H1 (cell line): ENCODE results near the gene USP37. TPM values are rescaled to one million over a fixed set of nuclear protein-coding genes. Genes with fewer than 3 reads are reported as not detected.

Experiments
- CTCF ChIA-PET: fragments of 300-600 bp; sonication (Branson Sonifier 250); formaldehyde crosslinking; loops from one replicate; lab custom pipeline; 2021; ENCODE audit not compliant: partially characterized antibody; lab: Charles Lee
- POLR2A ChIA-PET: fragments of 300-600 bp; sonication (Branson Sonifier 250); formaldehyde crosslinking; loops from one replicate; lab custom pipeline; 2021; ENCODE audit warnings: inconsistent platforms; ENCODE audit not compliant: partially characterized antibody; lab: Charles Lee
- DNase-seq, 2 experiments: peaks; one replicate each; pipeline versions ENCODE4 v3.0.0 to v3.0.0-alpha.2; 2010 to 2022; ENCODE audit warnings: low spot score in 2 of 2, low read depth in 1 of 2, mixed read lengths in 1 of 2
- FAIRE-seq: peaks from 2 replicates; lab custom pipeline; 2011; peaks lifted over from hg19 to GRCh38; lab: Jason Lieb, UNC
- H2AFZ ChIP-seq: 2 replicates; pipeline ENCODE4 v1.8.1; 2012; ENCODE audit warnings: low read length, inconsistent platforms
- H2AK5ac ChIP-seq: 2 replicates; pipeline ENCODE4 v1.6.1; 2013; ENCODE audit warnings: low read depth, low read length
- H2BK120ac ChIP-seq: replicated peaks from 2 replicates; pipeline ENCODE3; 2013; ENCODE audit warnings: low read depth, low read length, inconsistent platforms
- H2BK12ac ChIP-seq: 2 replicates; pipeline ENCODE4 v1.6.1; 2013; ENCODE audit warnings: low read depth, low read length
- H2BK15ac ChIP-seq: 2 replicates; pipeline ENCODE4 v1.6.1; 2013; ENCODE audit warnings: low read length
- H2BK20ac ChIP-seq: 2 replicates; pipeline ENCODE4 v1.6.1; 2013; ENCODE audit warnings: low read length
- H2BK5ac ChIP-seq: 2 replicates; pipeline ENCODE4 v1.6.1; 2013; ENCODE audit warnings: low read depth, low read length
- H3K14ac ChIP-seq: 2 replicates; pipeline ENCODE4 v1.6.1; 2013; ENCODE audit warnings: inconsistent platforms; ENCODE audit not compliant: insufficient read length
- H3K18ac ChIP-seq: 2 replicates; pipeline ENCODE4 v1.6.1; 2013; ENCODE audit warnings: low read length; ENCODE audit errors: extremely low read depth
- H3K23ac ChIP-seq: 2 replicates; pipeline ENCODE4 v1.6.1; 2013; ENCODE audit warnings: inconsistent platforms; ENCODE audit not compliant: insufficient read length
- H3K23me2 ChIP-seq: 2 replicates; pipeline ENCODE4 v1.6.1; 2013; ENCODE audit warnings: low read depth, low read length
- H3K27ac ChIP-seq: 2 replicates; pipeline ENCODE4 v1.6.1; 2011; ENCODE audit warnings: low read depth, low read length, inconsistent platforms
- H3K27me3 ChIP-seq, 4 experiments: replicated peaks in 1 of 4; 1 replicate in 1 of 4; 2 replicates in 3 of 4; pipeline versions ENCODE4 v1.6.1 to v1.8.1; 2011 to 2013; ENCODE audit warnings: low read length in 3 of 4, mild to moderate bottlenecking in 3 of 4, inconsistent platforms in 2 of 4, mixed read lengths in 2 of 4, moderate library complexity in 1 of 4; ENCODE audit not compliant: control insufficient read depth in 3 of 4, insufficient read depth in 3 of 4; ENCODE audit errors: extremely low read depth in 1 of 4
- H3K36me3 ChIP-seq, 4 experiments: 2 replicates each; pipeline versions ENCODE4 v1.6.1 to v1.8.1; 2011 to 2013; ENCODE audit warnings: mild to moderate bottlenecking in 4 of 4, low read length in 3 of 4, moderate library complexity in 2 of 4, control low read depth in 1 of 4, inconsistent platforms in 1 of 4; ENCODE audit not compliant: insufficient read depth in 4 of 4, control insufficient read depth in 2 of 4
- H3K4ac ChIP-seq: replicated peaks from 2 replicates; pipeline ENCODE3; 2013; ENCODE audit warnings: low read length, low read depth, mixed read lengths, inconsistent platforms; ENCODE audit not compliant: insufficient read length
- H3K4me1 ChIP-seq, 4 experiments: replicated peaks in 1 of 4; 1 replicate in 1 of 4; 2 replicates in 3 of 4; pipeline versions ENCODE4 v1.6.1 to v1.8.1; 2011 to 2013; ENCODE audit warnings: low read length in 3 of 4, inconsistent platforms in 2 of 4, mixed read lengths in 1 of 4; ENCODE audit not compliant: insufficient read depth in 4 of 4, control insufficient read depth in 3 of 4
- H3K4me2 ChIP-seq, 2 experiments: 2 replicates each; pipeline versions ENCODE4 v1.6.1 to v1.8.1; 2011 to 2013; ENCODE audit warnings: low read depth in 2 of 2, low read length in 2 of 2, control low read depth in 1 of 2, inconsistent platforms in 1 of 2, mild to moderate bottlenecking in 1 of 2; ENCODE audit not compliant: insufficient read depth in 1 of 2
- H3K4me3 ChIP-seq, 4 experiments: fragments of 200-600, 300-600 bp in 1 of 4; sonication (generic), shearing (Covaris generic), sonication (Bioruptor Twin) in 1 of 4; 2 replicates each; pipeline versions ENCODE4 v1.5.1 to v1.8.1; 2011 to 2016; ENCODE audit warnings: low read length in 4 of 4, low read depth in 3 of 4, control low read depth in 2 of 4, inconsistent platforms in 2 of 4, mild to moderate bottlenecking in 2 of 4, mixed read lengths in 1 of 4, moderate library complexity in 1 of 4; ENCODE audit not compliant: insufficient read depth in 2 of 4; ENCODE audit errors: extremely low read depth in 1 of 4
- H3K56ac ChIP-seq: replicated peaks from 2 replicates; pipeline ENCODE3; 2013; ENCODE audit warnings: low read depth, mild to moderate bottlenecking, mixed read lengths, low read length, inconsistent platforms; ENCODE audit not compliant: insufficient read length
- H3K79me1 ChIP-seq: 2 replicates; pipeline ENCODE4 v1.6.1; 2013; ENCODE audit warnings: low read depth, low read length, control low read depth
- H3K79me2 ChIP-seq, 2 experiments: 2 replicates each; pipeline versions ENCODE4 v1.6.1 to v1.8.1; 2012 to 2013; ENCODE audit warnings: low read length in 2 of 2, mild to moderate bottlenecking in 2 of 2, inconsistent platforms in 1 of 2; ENCODE audit not compliant: insufficient read depth in 2 of 2, control insufficient read depth in 1 of 2
- H3K9ac ChIP-seq, 4 experiments: replicated peaks in 1 of 4; 1 replicate in 1 of 4; 2 replicates in 3 of 4; pipeline versions ENCODE4 v1.6.1 to v1.8.1; 2011 to 2013; ENCODE audit warnings: low read depth in 3 of 4, low read length in 3 of 4, control low read depth in 2 of 4, mild to moderate bottlenecking in 2 of 4, moderate library complexity in 2 of 4, inconsistent platforms in 1 of 4; ENCODE audit errors: extremely low read depth in 1 of 4
- H3K9me3 ChIP-seq, 2 experiments: 2 replicates each; pipeline versions ENCODE4 v1.6.1 to v1.8.1; 2012 to 2013; ENCODE audit warnings: mild to moderate bottlenecking in 2 of 2, moderate library complexity in 2 of 2, control low read depth in 1 of 2, inconsistent platforms in 1 of 2, low read depth in 1 of 2, low read length in 1 of 2, mixed read lengths in 1 of 2; ENCODE audit not compliant: insufficient read depth in 2 of 2
- H4K20me1 ChIP-seq, 2 experiments: replicated peaks in 1 of 2; 2 replicates each; pipeline versions ENCODE3 to v1.8.1; 2011 to 2013; ENCODE audit warnings: inconsistent platforms in 2 of 2, low read length in 2 of 2, mild to moderate bottlenecking in 1 of 2; ENCODE audit not compliant: insufficient read depth in 2 of 2, control insufficient read depth in 1 of 2
- H4K5ac ChIP-seq: 2 replicates; pipeline ENCODE4 v1.6.1; 2013; ENCODE audit warnings: low read length, low read depth, mixed read lengths, inconsistent platforms; ENCODE audit not compliant: insufficient read length
- H4K8ac ChIP-seq: 2 replicates; pipeline ENCODE4 v1.8.0; 2013; ENCODE audit warnings: mild to moderate bottlenecking, moderate library complexity, low read length, inconsistent platforms; ENCODE audit not compliant: insufficient read depth; ENCODE audit errors: extremely low read depth
- H4K91ac ChIP-seq: replicated peaks from 2 replicates; pipeline ENCODE3; 2013; ENCODE audit warnings: low read length, mixed read lengths, inconsistent platforms; ENCODE audit not compliant: insufficient read length
- CHD1 ChIP-seq: IDR thresholded peaks from 2 replicates; pipeline ENCODE4 v1.6.1; 2012; ENCODE audit warnings: low read depth, low read length, improper control_type of control experiment
- MAFK ChIP-seq: IDR thresholded peaks from 2 replicates; pipeline ENCODE4 v1.6.1; 2012; ENCODE audit warnings: low read depth, mild to moderate bottlenecking, improper control_type of control experiment, low read length
- POLR2A ChIP-seq, 2 experiments: IDR thresholded peaks; 1 replicate in 1 of 2; 2 replicates in 1 of 2; pipeline ENCODE4 v1.6.1; 2011; ENCODE audit warnings: low read depth in 2 of 2, low read length in 2 of 2, mild to moderate bottlenecking in 2 of 2; ENCODE audit errors: control extremely low read depth in 1 of 2
- RAD21 ChIP-seq, 2 experiments: IDR thresholded peaks in 1 of 2; conservative IDR thresholded peaks in 1 of 2; 2 replicates each; pipeline ENCODE4 v1.6.1; 2011; ENCODE audit warnings: low read depth in 2 of 2, low read length in 2 of 2, improper control_type of control experiment in 1 of 2, inconsistent platforms in 1 of 2, mild to moderate bottlenecking in 1 of 2, moderate library complexity in 1 of 2
- RNF2 ChIP-seq: fragments of 200-900, 300-1000 bp; sonication (generic); IDR thresholded peaks from 2 replicates; pipeline ENCODE4 v1.7.1; 2016; ENCODE audit warnings: borderline replicate concordance, low read depth, mild to moderate bottlenecking, antibody characterized with exemption, low read length; ENCODE audit not compliant: poor library complexity, severe bottlenecking; ENCODE audit errors: missing control alignments
- SAP30 ChIP-seq: fragments of 300-600 bp; sonication (generic); IDR thresholded peaks from 2 replicates; pipeline ENCODE4 v1.7.1; 2012; ENCODE audit warnings: low read length, moderate library complexity, mild to moderate bottlenecking, inconsistent platforms; ENCODE audit not compliant: insufficient read depth, insufficient replicate concordance
- TAF1 ChIP-seq: IDR thresholded peaks from 2 replicates; pipeline ENCODE4 v1.6.1; 2011; ENCODE audit warnings: mild to moderate bottlenecking, low read depth, low read length
- TBP ChIP-seq: IDR thresholded peaks from 2 replicates; pipeline ENCODE4 v1.6.1; 2011; ENCODE audit warnings: low read depth, low read length, improper control_type of control experiment
- TCF12 ChIP-seq: IDR thresholded peaks from 2 replicates; pipeline ENCODE4 v1.6.1; 2011; ENCODE audit warnings: low read depth, mild to moderate bottlenecking, low read length
- WGBS, 2 experiments: shearing (Covaris generic) in 1 of 2; methylation state at CpG; one replicate each; pipeline versions ENCODE4 v1.1.6 to v1.1.7; 2013 to 2015; ENCODE audit warnings: low lambda C conversion rate in 2 of 2, mixed read lengths in 2 of 2, inconsistent platforms in 1 of 2, low coverage in 1 of 2, missing lambda C conversion rate in 1 of 2; ENCODE audit not compliant: insufficient replicate concordance in 2 of 2, insufficient coverage in 1 of 2, insufficient read length in 1 of 2; ENCODE audit errors: extremely low coverage in 1 of 2, missing lambda C conversion rate in 1 of 2; 5-methylcytosine and 5-hydroxymethylcytosine counted together
- polyA plus RNA-seq, 7 experiments: library from polyadenylated mRNA; depleted of rRNA in 3 of 7; stranded (reverse) in 5 of 7; unstranded in 2 of 7; fragments of >200 nt in 5 of 7; fragments of 200-250 nt in 2 of 7; gene quantifications; 1 replicate in 5 of 7; 2 replicates in 1 of 7; 4 replicates in 1 of 7; pipeline versions ENCODE4 v1.2.1 to v1.2.3, GENCODE V29; 2011 to 2013; ENCODE audit warnings: missing spikeins in 2 of 7, mixed read lengths in 2 of 7
- total RNA-seq: library from RNA; stranded (reverse); fragmentation: NEBNext Ultra II Directional; extraction: Animal tissue kit (Norgen Biotek cat#: 25700); gene quantifications from 2 replicates; pipeline ENCODE4 v1.2.1, GENCODE V29; 2021

Gene USP37
- total and polyA plus RNA-seq, 2 of the 8 experiments (the other 6 are each of a cell fraction or from before 2014, with no cell fraction given): 3.8 to 29.1 TPM

- H3K27me3 ChIP-seq: no peaks in the 10 kb centered on the region
- H3K18ac ChIP-seq: no peak overlapping the region
- H3K36me3 ChIP-seq: peaks cover 17 to 55% (median 28%) of the 10 kb centered on the region in 4 experiments
- ChIA-PET CTCF (no interaction called here), POLR2A (no interaction called here)
- H3K4me1 ChIP-seq: no peaks in the 10 kb centered on the region
- H4K8ac ChIP-seq: no peak overlapping the region
- H3K79me1 ChIP-seq: no peaks in the 10 kb centered on the region
- DNase-seq (no peak), FAIRE-seq (no peak)
- H3K79me2 ChIP-seq: no peaks in the 10 kb centered on the region
- no peak overlapping the region for H2BK120ac ChIP-seq
- no peak overlapping the region for H3K27ac ChIP-seq
- H3K4me2 ChIP-seq: no peak overlapping the region
- no peak overlapping the region for H2AK5ac ChIP-seq
- H2BK20ac ChIP-seq: no peak overlapping the region
- H2BK15ac ChIP-seq: no peak overlapping the region
- H4K5ac ChIP-seq: no peak overlapping the region
- 94% methylated on average over 2 of the region's 2 CpGs; no CpG with 5 or more reads in 1 of the 2 experiments for WGBS, 2 experiments
- no peak overlapping the region for H3K56ac ChIP-seq
- no peak overlapping the region for H3K9ac ChIP-seq
- no peak overlapping the region for H3K4me3 ChIP-seq
- no peaks in the 10 kb centered on the region for H4K20me1 ChIP-seq
- H2BK12ac ChIP-seq: no peak overlapping the region
- H2BK5ac ChIP-seq: no peak overlapping the region
- H3K4ac ChIP-seq: no peak overlapping the region
- H4K91ac ChIP-seq: no peak overlapping the region
- H3K14ac ChIP-seq: no peak overlapping the region
- no peak overlapping the region for H3K23ac ChIP-seq
- no peak overlapping the region for H2AFZ ChIP-seq
- no peaks in the 10 kb centered on the region for H3K9me3 ChIP-seq
- H3K23me2 ChIP-seq: no peaks in the 10 kb centered on the region
- TF ChIP-seq CHD1 (no peak), TBP (no peak), TCF12 (no peak), RAD21 (IDR thresholded peaks at IDR 0.05 in 1 of 2, conservative IDR thresholded peaks at IDR 0.05 in 1 of 2; ENCODE audit: low read depth in 2 of 2, low read length in 2 of 2) (no peak), TAF1 (no peak), RNF2 (no peak), MAFK (no peak), POLR2A (IDR thresholded peaks at IDR 0.05; ENCODE audit: control extremely low read depth in 1 of 2, low read depth in 2 of 2, low read length in 2 of 2) (no peak), SAP30 (no peak)
Observed at GRCh38 chr2:218478544-218478943, 89.6 kb downstream of the USP37 start.
